GM23338 (cell line): Measurements from ENCODE around the gene TSPAN6. TPM values are rescaled to one million over a fixed set of nuclear protein-coding genes. Genes with fewer than 3 reads are reported as not detected.

Experiments used
- ATAC-seq: fragments of 200-7000 bp; cut with Tn5 transposase; 3 replicates; pipeline ENCODE4 v1.9.1; 2020
- DNase-seq: peaks from one replicate; pipeline ENCODE4 v3.0.0-alpha.2; 2015; ENCODE audit warnings: low spot score
- H2AFZ ChIP-seq: fragments of 200-600 bp; sonication (generic); 2 replicates; pipeline ENCODE4 v1.8.0; 2016; ENCODE audit warnings: antibody characterized with exemption, mild to moderate bottlenecking, moderate library complexity
- H3F3A ChIP-seq: fragments of 200-600 bp; sonication (generic); replicated peaks from 2 replicates; pipeline ENCODE4 v1.8.0; 2017; ENCODE audit warnings: antibody characterized with exemption, mixed run types, low read depth
- H3K27ac ChIP-seq: fragments of 200-600 bp; sonication (generic); 2 replicates; pipeline ENCODE4 v1.6.1; 2016; ENCODE audit warnings: low read depth
- H3K27me3 ChIP-seq: fragments of 200-600 bp; sonication (generic); 2 replicates; pipeline ENCODE4 v1.8.0; 2016; ENCODE audit warnings: mild to moderate bottlenecking, mixed run types, moderate library complexity; ENCODE audit not compliant: insufficient read depth
- H3K36me3 ChIP-seq: fragments of 200-600 bp; sonication (generic); 2 replicates; pipeline ENCODE4 v1.8.0; 2016; ENCODE audit warnings: mild to moderate bottlenecking; ENCODE audit not compliant: insufficient read depth
- H3K4me1 ChIP-seq: fragments of 200-600 bp; sonication (generic); 2 replicates; pipeline ENCODE4 v1.8.0; 2016; ENCODE audit warnings: mild to moderate bottlenecking, moderate library complexity; ENCODE audit not compliant: insufficient read depth
- H3K4me2 ChIP-seq: fragments of 200-600 bp; sonication (generic); 2 replicates; pipeline ENCODE4 v1.7.1; 2017; ENCODE audit warnings: mixed run types
- H3K4me3 ChIP-seq: fragments of 200-600 bp; sonication (generic); 2 replicates; pipeline ENCODE4 v1.6.1; 2016; ENCODE audit warnings: mixed run types
- H3K79me2 ChIP-seq: fragments of 200-600 bp; sonication (generic); replicated peaks from 2 replicates; pipeline ENCODE4 v1.8.0; 2017; ENCODE audit warnings: mild to moderate bottlenecking; ENCODE audit not compliant: insufficient read depth
- H3K9me2 ChIP-seq: fragments of 200-600 bp; sonication (generic); 2 replicates; pipeline ENCODE4 v1.8.0; 2017; ENCODE audit not compliant: insufficient read depth
- H4K20me1 ChIP-seq: fragments of 200-600 bp; sonication (generic); replicated peaks from 2 replicates; pipeline ENCODE4 v1.8.0; 2017; ENCODE audit warnings: mild to moderate bottlenecking; ENCODE audit not compliant: insufficient read depth
- H3K27ac Mint-ChIP-seq: 2 replicates; pipeline ENCODE4 v1.8.0; 2020; ENCODE audit warnings: inconsistent platforms, mild to moderate bottlenecking, moderate library complexity, mixed read lengths
- H3K27me3 Mint-ChIP-seq: 3 replicates; pipeline ENCODE4 v1.8.0; 2022; ENCODE audit warnings: low read depth, mild to moderate bottlenecking, moderate library complexity, mixed read lengths, inconsistent platforms; ENCODE audit not compliant: insufficient read depth, poor library complexity
- H3K36me3 Mint-ChIP-seq: 3 replicates; pipeline ENCODE4 v1.8.0; 2021; ENCODE audit warnings: low read depth, mild to moderate bottlenecking, inconsistent platforms, moderate library complexity, mixed read lengths
- H3K4me1 Mint-ChIP-seq: 3 replicates; pipeline ENCODE4 v1.8.0; 2020; ENCODE audit warnings: mild to moderate bottlenecking, inconsistent platforms, mixed read lengths
- H3K4me3 Mint-ChIP-seq: 3 replicates; pipeline ENCODE4 v1.8.0; 2021; ENCODE audit warnings: moderate library complexity, mild to moderate bottlenecking, inconsistent platforms, mixed read lengths
- H3K9me3 Mint-ChIP-seq: 3 replicates; pipeline ENCODE4 v1.8.0; 2020; ENCODE audit warnings: moderate library complexity, mild to moderate bottlenecking, inconsistent platforms, mixed read lengths
- EZH2 ChIP-seq: fragments of 200-600 bp; sonication (generic); IDR thresholded peaks from one replicate; pipeline ENCODE4 v1.8.0; 2017; ENCODE audit warnings: antibody characterized with exemption, mild to moderate bottlenecking, low read depth; ENCODE audit not compliant: unreplicated experiment
- JUNB ChIP-seq: IDR thresholded peaks from one replicate; pipeline ENCODE4 v1.6.1; 2016; ENCODE audit warnings: antibody characterized with exemption; ENCODE audit not compliant: unreplicated experiment
- NANOG ChIP-seq: IDR thresholded peaks from 2 replicates; pipeline ENCODE4 v1.6.1; 2016; ENCODE audit warnings: antibody characterized with exemption, borderline replicate concordance
- POLR2AphosphoS5 ChIP-seq: IDR thresholded peaks from 2 replicates; pipeline ENCODE4 v1.6.1; 2016; ENCODE audit warnings: antibody characterized with exemption, low read depth
- ZNF114 ChIP-seq: fragments of 250-450 bp; sonication (Bioruptor Pico); IDR thresholded peaks from 2 replicates; pipeline ENCODE4 v1.5.0; 2020; ENCODE audit warnings: mild to moderate bottlenecking, moderate library complexity
- polyA plus RNA-seq: library from polyadenylated mRNA; unstranded; fragments of >200 nt; fragmentation: Nextera tagmentation; extraction: Ambion mirVana; gene quantifications from 2 replicates; pipeline ENCODE4 v1.2.1, GENCODE V29; 2016
- total RNA-seq: library from RNA; depleted of rRNA; stranded (reverse); fragments of >200 nt; shearing (Covaris generic); gene quantifications from 2 replicates; pipeline ENCODE4 v1.2.3, GENCODE V29; 2014
- TF ChIP-seq, protein P1 (sequence below): IDR thresholded peaks from one replicate; pipeline ENCODE4 v1.6.1; 2018; ENCODE audit warnings: antibody characterized with exemption; ENCODE audit not compliant: unreplicated experiment
- TF ChIP-seq, protein P2 (sequence below), 2 experiments: fragments of 200-600 bp in 1 of 2; sonication (generic) in 1 of 2; conservative IDR thresholded peaks; 2 replicates each; pipeline versions ENCODE4 v1.5.1 to v1.6.1; 2016 to 2017; ENCODE audit warnings: antibody characterized with exemption in 2 of 2, low read depth in 2 of 2, mild to moderate bottlenecking in 2 of 2, moderate library complexity in 1 of 2
- TF ChIP-seq, protein P3 (sequence below): IDR thresholded peaks from 2 replicates; pipeline ENCODE4 v1.6.1; 2016; ENCODE audit warnings: antibody characterized with exemption

Gene TSPAN6
- total and polyA plus RNA-seq, 2 experiments from 2014 or later, result 55.6 to 75.3 TPM

DNA sequence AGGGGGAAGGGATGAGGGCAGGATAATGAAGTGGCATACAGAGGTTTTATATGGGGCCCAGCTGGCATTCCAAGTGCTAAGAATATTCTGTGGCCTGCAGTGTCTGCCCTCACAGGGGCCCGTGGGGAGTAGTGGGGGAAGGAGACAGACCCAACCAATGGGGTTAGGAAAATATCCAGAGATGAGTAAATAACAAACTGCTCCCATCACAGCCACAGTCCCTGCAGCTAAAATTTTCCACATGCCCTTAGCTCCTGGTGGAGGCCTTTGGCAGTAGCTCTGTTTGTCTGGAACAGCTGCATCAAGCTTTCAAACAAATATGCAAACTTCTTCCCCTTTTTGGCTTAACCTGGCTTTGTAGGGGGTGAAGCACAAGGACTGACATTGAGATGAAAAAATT, 10.5 kb upstream of the TSPAN6 start (continued):
- TF ChIP-seq, protein P1, sequence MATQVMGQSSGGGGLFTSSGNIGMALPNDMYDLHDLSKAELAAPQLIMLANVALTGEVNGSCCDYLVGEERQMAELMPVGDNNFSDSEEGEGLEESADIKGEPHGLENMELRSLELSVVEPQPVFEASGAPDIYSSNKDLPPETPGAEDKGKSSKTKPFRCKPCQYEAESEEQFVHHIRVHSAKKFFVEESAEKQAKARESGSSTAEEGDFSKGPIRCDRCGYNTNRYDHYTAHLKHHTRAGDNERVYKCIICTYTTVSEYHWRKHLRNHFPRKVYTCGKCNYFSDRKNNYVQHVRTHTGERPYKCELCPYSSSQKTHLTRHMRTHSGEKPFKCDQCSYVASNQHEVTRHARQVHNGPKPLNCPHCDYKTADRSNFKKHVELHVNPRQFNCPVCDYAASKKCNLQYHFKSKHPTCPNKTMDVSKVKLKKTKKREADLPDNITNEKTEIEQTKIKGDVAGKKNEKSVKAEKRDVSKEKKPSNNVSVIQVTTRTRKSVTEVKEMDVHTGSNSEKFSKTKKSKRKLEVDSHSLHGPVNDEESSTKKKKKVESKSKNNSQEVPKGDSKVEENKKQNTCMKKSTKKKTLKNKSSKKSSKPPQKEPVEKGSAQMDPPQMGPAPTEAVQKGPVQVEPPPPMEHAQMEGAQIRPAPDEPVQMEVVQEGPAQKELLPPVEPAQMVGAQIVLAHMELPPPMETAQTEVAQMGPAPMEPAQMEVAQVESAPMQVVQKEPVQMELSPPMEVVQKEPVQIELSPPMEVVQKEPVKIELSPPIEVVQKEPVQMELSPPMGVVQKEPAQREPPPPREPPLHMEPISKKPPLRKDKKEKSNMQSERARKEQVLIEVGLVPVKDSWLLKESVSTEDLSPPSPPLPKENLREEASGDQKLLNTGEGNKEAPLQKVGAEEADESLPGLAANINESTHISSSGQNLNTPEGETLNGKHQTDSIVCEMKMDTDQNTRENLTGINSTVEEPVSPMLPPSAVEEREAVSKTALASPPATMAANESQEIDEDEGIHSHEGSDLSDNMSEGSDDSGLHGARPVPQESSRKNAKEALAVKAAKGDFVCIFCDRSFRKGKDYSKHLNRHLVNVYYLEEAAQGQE, result no peak
- TF ChIP-seq, protein P2, sequence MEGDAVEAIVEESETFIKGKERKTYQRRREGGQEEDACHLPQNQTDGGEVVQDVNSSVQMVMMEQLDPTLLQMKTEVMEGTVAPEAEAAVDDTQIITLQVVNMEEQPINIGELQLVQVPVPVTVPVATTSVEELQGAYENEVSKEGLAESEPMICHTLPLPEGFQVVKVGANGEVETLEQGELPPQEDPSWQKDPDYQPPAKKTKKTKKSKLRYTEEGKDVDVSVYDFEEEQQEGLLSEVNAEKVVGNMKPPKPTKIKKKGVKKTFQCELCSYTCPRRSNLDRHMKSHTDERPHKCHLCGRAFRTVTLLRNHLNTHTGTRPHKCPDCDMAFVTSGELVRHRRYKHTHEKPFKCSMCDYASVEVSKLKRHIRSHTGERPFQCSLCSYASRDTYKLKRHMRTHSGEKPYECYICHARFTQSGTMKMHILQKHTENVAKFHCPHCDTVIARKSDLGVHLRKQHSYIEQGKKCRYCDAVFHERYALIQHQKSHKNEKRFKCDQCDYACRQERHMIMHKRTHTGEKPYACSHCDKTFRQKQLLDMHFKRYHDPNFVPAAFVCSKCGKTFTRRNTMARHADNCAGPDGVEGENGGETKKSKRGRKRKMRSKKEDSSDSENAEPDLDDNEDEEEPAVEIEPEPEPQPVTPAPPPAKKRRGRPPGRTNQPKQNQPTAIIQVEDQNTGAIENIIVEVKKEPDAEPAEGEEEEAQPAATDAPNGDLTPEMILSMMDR (conservative IDR thresholded peaks at IDR 0.05; ENCODE audit: low read depth in 2 of 2), result no peak
- TF ChIP-seq ZNF114 (CRISPR knock-in tag) (no peak), POLR2AphosphoS5 (no peak), JUNB (no peak), EZH2 (no peak), NANOG (no peak)
- TF ChIP-seq, protein P3, sequence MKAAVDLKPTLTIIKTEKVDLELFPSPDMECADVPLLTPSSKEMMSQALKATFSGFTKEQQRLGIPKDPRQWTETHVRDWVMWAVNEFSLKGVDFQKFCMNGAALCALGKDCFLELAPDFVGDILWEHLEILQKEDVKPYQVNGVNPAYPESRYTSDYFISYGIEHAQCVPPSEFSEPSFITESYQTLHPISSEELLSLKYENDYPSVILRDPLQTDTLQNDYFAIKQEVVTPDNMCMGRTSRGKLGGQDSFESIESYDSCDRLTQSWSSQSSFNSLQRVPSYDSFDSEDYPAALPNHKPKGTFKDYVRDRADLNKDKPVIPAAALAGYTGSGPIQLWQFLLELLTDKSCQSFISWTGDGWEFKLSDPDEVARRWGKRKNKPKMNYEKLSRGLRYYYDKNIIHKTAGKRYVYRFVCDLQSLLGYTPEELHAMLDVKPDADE, result no peak

- H3K9me2 ChIP-seq, result no peaks in the 10 kb centered on the region
- H3F3A ChIP-seq, result no peaks in the 10 kb centered on the region
- DNase-seq (no peak), ATAC-seq (no peak)
- H3K4me2 ChIP-seq, result no peak overlapping the region
- H3K4me1 ChIP-seq, result peaks cover 5% of the 10 kb centered on the region
- no peak overlapping the region for H3K4me3 ChIP-seq
- H4K20me1 ChIP-seq, result no peaks in the 10 kb centered on the region
- H3K4me1 Mint-ChIP-seq, result peaks cover 20% of the 10 kb centered on the region
- H3K79me2 ChIP-seq, result no peaks in the 10 kb centered on the region
- H3K27ac ChIP-seq, result no peak overlapping the region
- no peaks in the 10 kb centered on the region for H3K36me3 ChIP-seq
- H3K4me3 Mint-ChIP-seq, result no peak overlapping the region
- H3K9me3 Mint-ChIP-seq, result no peaks in the 10 kb centered on the region
- H3K27me3 ChIP-seq, result no peaks in the 10 kb centered on the region
- no peak overlapping the region for H3K27ac Mint-ChIP-seq
- H3K36me3 Mint-ChIP-seq, result no peaks in the 10 kb centered on the region
- H2AFZ ChIP-seq, result no peak overlapping the region
- H3K27me3 Mint-ChIP-seq, result peaks cover 2% of the 10 kb centered on the region
- TF ChIP-seq NANOG, result no peak
- TF ChIP-seq ZNF114 (CRISPR knock-in tag), result no peak
- TF ChIP-seq, protein P3, result no peak
- TF ChIP-seq, protein P1, result no peak
Observed at GRCh38 chrX:100645106-100645505, 8.5 kb upstream of the TSPAN6 start.
